NCI-H2171 treated with DMSO at 0.1 percent for 48 hours (cell line): Measurements from ENCODE around the gene CLPTM1.

Experiments used
- DNase-seq: peaks from one replicate; lab custom pipeline; 2025; lab: John Stamatoyannopoulos, UW

The CLPTM1 gene

GRCh38 chr19:45016388-45017314, 61.5 kb downstream of the CLPTM1 start:
- peak; percentile 49 for DNase-seq

- no peak for DNase-seq
These were observed 64.0 kb downstream of the CLPTM1 start for GRCh38 chr19:45019187-45019586.

- no peak for DNase-seq
These were observed 64.9 kb downstream of the CLPTM1 start for GRCh38 chr19:45020071-45020470.

GRCh38 chr19:45021971-45022370, 66.8 kb downstream of the CLPTM1 start:
- DNase-seq = no peak

GRCh38 chr19:45023048-45023447, 67.9 kb downstream of the CLPTM1 start:
- DNase-seq = no peak

GRCh38 chr19:45025264-45025663, 70.1 kb downstream of the CLPTM1 start:
- no peak for DNase-seq

GRCh38 chr19:45027371-45027770, 72.2 kb downstream of the CLPTM1 start:
- no peak for DNase-seq

- no peak for DNase-seq
These were observed 75.6 kb downstream of the CLPTM1 start for GRCh38 chr19:45030825-45031224.

- DNase-seq = no peak
These were observed 77.2 kb downstream of the CLPTM1 start for GRCh38 chr19:45032421-45032820.

GRCh38 chr19:45035755-45036154, 80.6 kb downstream of the CLPTM1 start:
- DNase-seq = no peak

GRCh38 chr19:45037393-45038169, 82.4 kb downstream of the CLPTM1 start:
- DNase-seq = no peak

- DNase-seq = peak; percentile 88
These were observed 84.0 kb downstream of the CLPTM1 start, which contains the start of gene CLASRP for GRCh38 chr19:45038931-45039893. Gene CLASRP, plus strand, starts transcription at chr19:45039045. Its CDS starts 1,168 bp downstream, at chr19:45040213.

- DNase-seq = no peak
These were observed 85.0 kb downstream of the CLPTM1 start for GRCh38 chr19:45040059-45040771.

- DNase-seq = no peak
These were observed 85.9 kb downstream of the CLPTM1 start for GRCh38 chr19:45041125-45041524.
